SK-N-SH (cell line): ENCODE results near the gene MARK3. TPM values are rescaled to one million over a fixed set of nuclear protein-coding genes. Genes with fewer than 3 reads are reported as not detected.
A peak's percentile ranks its signal among the peaks of the same experiment; 100 is the strongest.

Experiments used
- CTCF ChIA-PET: fragments of 300-600, 350-600 bp; formaldehyde crosslinking; extraction: SDS; loops from one replicate; lab custom pipeline; 2021; lab: Yijun Ruan, JAX
- POLR2A ChIA-PET: fragments of 350-600 bp; sonication (Branson Sonifier 250); formaldehyde crosslinking; extraction: SDS; loops from one replicate; lab custom pipeline; 2020; ENCODE audit warnings: antibody characterized with exemption, inconsistent platforms; lab: Yijun Ruan, JAX
- DNase-seq: peaks from one replicate; pipeline ENCODE4 v3.0.0; 2012
- H2AFZ ChIP-seq: fragments of 200-600 bp; sonication (generic); 2 replicates; pipeline ENCODE4 v1.8.1; 2016; ENCODE audit warnings: antibody characterized with exemption, mild to moderate bottlenecking, low read depth
- H3F3A ChIP-seq: fragments of 200-600 bp; sonication (generic); replicated peaks from 2 replicates; pipeline ENCODE3; 2016; ENCODE audit warnings: antibody characterized with exemption, mild to moderate bottlenecking; ENCODE audit not compliant: insufficient read depth
- H3K27ac ChIP-seq, 2 experiments: fragments of 200-500 bp in 1 of 2; fragments of 200-600 bp in 1 of 2; sonication (Bioruptor generic) in 1 of 2; sonication (generic), shearing (Covaris generic) in 1 of 2; 2 replicates each; pipeline versions ENCODE4 v1.5.1 to v1.6.1; 2014 to 2016; ENCODE audit warnings: low read depth in 2 of 2, inconsistent platforms in 1 of 2, low read length in 1 of 2, mild to moderate bottlenecking in 1 of 2, mixed read lengths in 1 of 2
- H3K27me3 ChIP-seq: fragments of 200-600 bp; sonication (generic), shearing (Covaris generic); 2 replicates; pipeline ENCODE4 v1.6.1; 2016; ENCODE audit warnings: mixed run types; ENCODE audit not compliant: insufficient read depth
- H3K36me3 ChIP-seq, 2 experiments: fragments of 200-500 bp in 1 of 2; fragments of 200-600 bp in 1 of 2; sonication (Bioruptor generic) in 1 of 2; sonication (generic) in 1 of 2; replicated peaks in 1 of 2; 2 replicates each; pipeline versions ENCODE3 to v1.5.1; 2014 to 2016; ENCODE audit warnings: low read length in 1 of 2, mild to moderate bottlenecking in 1 of 2; ENCODE audit not compliant: insufficient read depth in 2 of 2, control insufficient read depth in 1 of 2
- H3K4me1 ChIP-seq, 2 experiments: fragments of 200-500 bp in 1 of 2; fragments of 200-600 bp in 1 of 2; sonication (Bioruptor generic) in 1 of 2; sonication (generic), shearing (Covaris generic) in 1 of 2; 2 replicates each; pipeline versions ENCODE4 v1.5.1 to v1.6.1; 2014 to 2016; ENCODE audit warnings: low read depth in 1 of 2, low read length in 1 of 2, mixed run types in 1 of 2; ENCODE audit not compliant: insufficient read depth in 2 of 2, control insufficient read depth in 1 of 2
- H3K4me2 ChIP-seq: fragments of 200-600 bp; sonication (generic), shearing (Covaris generic); 2 replicates; pipeline ENCODE4 v1.6.1; 2017; ENCODE audit warnings: mixed run types
- H3K4me3 ChIP-seq, 2 experiments: fragments of 200-500 bp in 1 of 2; fragments of 200-600 bp in 1 of 2; sonication (Bioruptor generic) in 1 of 2; sonication (generic), shearing (Covaris generic) in 1 of 2; 2 replicates each; pipeline versions ENCODE4 v1.5.1 to v1.8.1; 2014 to 2016; ENCODE audit warnings: low read depth in 2 of 2, inconsistent platforms in 1 of 2, low read length in 1 of 2, mild to moderate bottlenecking in 1 of 2, mixed read lengths in 1 of 2, moderate library complexity in 1 of 2
- H3K79me2 ChIP-seq: fragments of 200-600 bp; sonication (generic); 2 replicates; pipeline ENCODE4 v1.8.1; 2017; ENCODE audit warnings: mild to moderate bottlenecking; ENCODE audit not compliant: insufficient read depth
- H3K9ac ChIP-seq: fragments of 200-600 bp; sonication (generic); 2 replicates; pipeline ENCODE4 v1.6.1; 2017; ENCODE audit warnings: mixed run types
- H3K9me2 ChIP-seq: fragments of 200-600 bp; sonication (generic); 2 replicates; pipeline ENCODE4 v1.6.1; 2017; ENCODE audit warnings: mixed run types
- H3K9me3 ChIP-seq: fragments of 200-600 bp; sonication (generic); 2 replicates; pipeline ENCODE4 v1.6.1; 2017; ENCODE audit warnings: mixed run types, mild to moderate bottlenecking, moderate library complexity
- H4K20me1 ChIP-seq: fragments of 200-600 bp; sonication (generic); 2 replicates; pipeline ENCODE4 v1.6.1; 2017; ENCODE audit warnings: mild to moderate bottlenecking, mixed run types; ENCODE audit not compliant: insufficient read depth
- CHD2 ChIP-seq: fragments of 150-350 bp; IDR thresholded peaks from 2 replicates; pipeline ENCODE4 v1.6.1; 2018; ENCODE audit warnings: low read length; ENCODE audit not compliant: partially characterized antibody
- ELF1 ChIP-seq: IDR thresholded peaks from 2 replicates; pipeline ENCODE4 v1.4.0; 2012
- EP300 ChIP-seq, 2 experiments: IDR thresholded peaks; 2 replicates each; pipeline versions ENCODE4 v1.4.0 to v1.6.1; 2012; ENCODE audit warnings: borderline replicate concordance in 1 of 2, low read depth in 1 of 2, low read length in 1 of 2
- EZH2phosphoT487 ChIP-seq: fragments of 200-600 bp; sonication (generic); IDR thresholded peaks from 2 replicates; pipeline ENCODE4 v1.6.1; 2017; ENCODE audit warnings: low read depth, mixed run types, mild to moderate bottlenecking, antibody characterized with exemption, moderate library complexity, borderline replicate concordance
- FOSL2 ChIP-seq: IDR thresholded peaks from 2 replicates; pipeline ENCODE4 v1.4.0; 2012; ENCODE audit warnings: low read depth, mild to moderate bottlenecking, moderate library complexity, borderline replicate concordance
- FOXJ3 ChIP-seq: sonication (generic); formaldehyde crosslinking; IDR thresholded peaks from 2 replicates; pipeline ENCODE4 v1.5.1; 2020; ENCODE audit warnings: mild to moderate bottlenecking, missing genetic modification reagents
- GABPA ChIP-seq: IDR thresholded peaks from 2 replicates; pipeline ENCODE4 v1.4.0; 2012; ENCODE audit warnings: low read depth, mild to moderate bottlenecking
- JUND ChIP-seq: IDR thresholded peaks from 2 replicates; pipeline ENCODE4 v1.4.0; 2012
- MEF2A ChIP-seq: IDR thresholded peaks from 2 replicates; pipeline ENCODE4 v1.4.0; 2012; ENCODE audit warnings: low read depth, borderline replicate concordance
- MXI1 ChIP-seq: IDR thresholded peaks from 2 replicates; pipeline ENCODE4 v1.6.1; 2012; ENCODE audit warnings: mild to moderate bottlenecking, low read depth, low read length, improper control_type of control experiment
- NRF1 ChIP-seq: IDR thresholded peaks from 2 replicates; pipeline ENCODE4 v1.6.1; 2012; ENCODE audit warnings: low read depth, mild to moderate bottlenecking, low read length
- PBX3 ChIP-seq: IDR thresholded peaks from 2 replicates; pipeline ENCODE4; 2012
- RAD21 ChIP-seq: IDR thresholded peaks from 2 replicates; pipeline ENCODE4 v1.6.1; 2012; ENCODE audit warnings: mild to moderate bottlenecking, low read length
- RCOR1 ChIP-seq: fragments of 150-350 bp; IDR thresholded peaks from 2 replicates; pipeline ENCODE4 v1.6.1; 2017; ENCODE audit warnings: antibody characterized with exemption, low read length
- RFX5 ChIP-seq: IDR thresholded peaks from 2 replicates; pipeline ENCODE4 v1.6.1; 2012; ENCODE audit warnings: mild to moderate bottlenecking, improper control_type of control experiment, low read length
- SIN3A ChIP-seq: IDR thresholded peaks from 2 replicates; pipeline ENCODE4 v1.6.1; 2012; ENCODE audit warnings: low read depth, mild to moderate bottlenecking, low read length, moderate library complexity, borderline replicate concordance
- TEAD4 ChIP-seq: IDR thresholded peaks from 2 replicates; pipeline ENCODE4 v1.4.0; 2012; ENCODE audit warnings: mild to moderate bottlenecking, borderline replicate concordance; ENCODE audit not compliant: insufficient read depth
- ZBTB33 ChIP-seq: IDR thresholded peaks from 2 replicates; pipeline ENCODE4 v1.4.0; 2012; ENCODE audit warnings: low read depth, borderline replicate concordance
- WGBS: methylation state at CpG from one replicate; pipeline ENCODE4 v1.1.6; 2017; ENCODE audit warnings: low lambda C conversion rate; 5-methylcytosine and 5-hydroxymethylcytosine counted together
- polyA plus RNA-seq, 3 experiments: library from polyadenylated mRNA; depleted of rRNA; stranded (reverse); fragments of >200 nt; gene quantifications; 2 replicates each; pipeline ENCODE4 v1.2.3, GENCODE V29; 2012
- TF ChIP-seq, protein P1 (sequence below): fragments of 150-350 bp; IDR thresholded peaks from 2 replicates; pipeline ENCODE4 v1.6.1; 2016; ENCODE audit warnings: mild to moderate bottlenecking, low read depth, low read length

MARK3 gene
- polyA plus RNA-seq, 1 of the 3 experiments (the other 2 are of a cell fraction) = 73.4 TPM

DNA sequence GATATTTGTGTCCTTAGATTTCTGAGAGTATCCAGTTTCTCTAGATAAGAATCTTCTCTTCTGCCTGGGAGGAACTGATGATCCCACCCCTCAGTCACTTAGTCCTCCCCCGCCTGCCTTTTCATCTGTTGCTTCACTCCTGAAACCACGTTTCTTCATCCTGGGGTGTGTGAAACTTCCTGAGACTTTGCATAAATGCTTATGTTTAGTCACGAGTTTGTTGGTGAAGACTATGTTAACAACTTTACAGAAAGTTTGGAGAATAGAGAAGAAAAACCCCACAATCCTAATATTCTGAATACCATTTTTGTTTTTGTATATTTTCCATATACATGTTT is 33.2 kb downstream of the MARK3 start:
- TF ChIP-seq EZH2phosphoT487 (no peak), FOSL2 (0 out of 2 replicates have a peak, but pooled peaks have one; percentile 10), RAD21 (no peak)
- Histone ChIP-seq H3K9ac (no peak overlapping the region), H3K4me3 (no peak overlapping the region), H4K20me1 (peaks cover 27% of the 10 kb centered on the region), H3K4me1 (peaks cover 2 to 40% of the 10 kb centered on the region in 2 experiments; a peak in 3 of 4 replicates), H3K9me2 (no peaks in the 10 kb centered on the region), H3K79me2 (peaks cover 96% of the 10 kb centered on the region), H3F3A (peaks cover 43% of the 10 kb centered on the region), H3K27ac (peak overlapping the region; percentile 5 to 89; a peak in 3 of 4 replicates), H3K9me3 (no peaks in the 10 kb centered on the region), H3K4me2 (peak overlapping the region; percentile 20), H3K36me3 (peaks cover 10 to 18% of the 10 kb centered on the region in 2 experiments), H2AFZ (no peak overlapping the region), H3K27me3 (no peaks in the 10 kb centered on the region)
- CTCF ChIA-PET = no interaction called here
- DNase-seq = no peak
- 44% methylated on average over 3 of the region's 3 CpGs for WGBS
- POLR2A ChIA-PET = interaction anchor here (0.6 kb wide), 1 partner anchor 10 kb away, joined by 3 read pairs; no protein-coding TSS in a partner anchor

- 96% methylated on average over 3 of the region's 3 CpGs for WGBS
- CTCF ChIA-PET = no interaction called here
- DNase-seq = no peak
- H3K36me3 ChIP-seq = peaks cover 0 to 8% of the 10 kb centered on the region in 2 experiments
- H3K27me3 ChIP-seq = no peaks in the 10 kb centered on the region
- peaks cover 35% of the 10 kb centered on the region for H3F3A ChIP-seq
- H3K9me2 ChIP-seq = no peaks in the 10 kb centered on the region
- no peak overlapping the region for H3K9ac ChIP-seq
- H3K4me3 ChIP-seq = no peak overlapping the region
- H3K9me3 ChIP-seq = no peaks in the 10 kb centered on the region
- TF ChIP-seq RAD21 = no peak
- no peak for TF ChIP-seq CHD2
- no peak for TF ChIP-seq FOSL2
- no peak for TF ChIP-seq EP300 (IDR thresholded peaks at IDR 0.05; ENCODE audit: borderline replicate concordance in 1 of 2, low read depth in 1 of 2, low read length in 1 of 2)
- no peak for TF ChIP-seq PBX3
- no peak for TF ChIP-seq FOXJ3
- no peak for TF ChIP-seq TEAD4
- no peak for TF ChIP-seq NRF1
- no peak for TF ChIP-seq SIN3A
- TF ChIP-seq MEF2A = no peak
- TF ChIP-seq RFX5 = no peak
- no peak for TF ChIP-seq ZBTB33
- TF ChIP-seq, protein P1, sequence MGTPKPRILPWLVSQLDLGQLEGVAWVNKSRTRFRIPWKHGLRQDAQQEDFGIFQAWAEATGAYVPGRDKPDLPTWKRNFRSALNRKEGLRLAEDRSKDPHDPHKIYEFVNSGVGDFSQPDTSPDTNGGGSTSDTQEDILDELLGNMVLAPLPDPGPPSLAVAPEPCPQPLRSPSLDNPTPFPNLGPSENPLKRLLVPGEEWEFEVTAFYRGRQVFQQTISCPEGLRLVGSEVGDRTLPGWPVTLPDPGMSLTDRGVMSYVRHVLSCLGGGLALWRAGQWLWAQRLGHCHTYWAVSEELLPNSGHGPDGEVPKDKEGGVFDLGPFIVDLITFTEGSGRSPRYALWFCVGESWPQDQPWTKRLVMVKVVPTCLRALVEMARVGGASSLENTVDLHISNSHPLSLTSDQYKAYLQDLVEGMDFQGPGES = no peak
- TF ChIP-seq ELF1 = no peak
- no peak for TF ChIP-seq JUND
- no peak for TF ChIP-seq EZH2phosphoT487
- no peak for TF ChIP-seq GABPA
- no peak for TF ChIP-seq MXI1
- no peak for TF ChIP-seq RCOR1
- TF ChIP-seq, all 33 proteins: peak for 0
- POLR2A ChIA-PET = no interaction called here
- Histone ChIP-seq H2AFZ (no peak overlapping the region), H3K27ac (peak overlapping the region in 1 of 2 experiments; percentile 78; a peak in 1 of 4 replicates), H3K79me2 (peaks cover 96% of the 10 kb centered on the region), H4K20me1 (peaks cover 27% of the 10 kb centered on the region), H3K4me2 (no peak overlapping the region), H3K4me1 (peaks cover 2 to 38% of the 10 kb centered on the region in 2 experiments; a peak in 3 of 4 replicates)
These were observed 36.3 kb downstream of the MARK3 start for GRCh38 chr14:103421556-103421955.
